ENCODE measurements around the gene ST8SIA5. TPM values are rescaled to one million over a fixed set of nuclear protein-coding genes. Genes with fewer than 3 reads are reported as not detected.

ST8SIA5 gene
- total RNA-seq, 1 experiment from 2014 or later: 0.54 TPM

DNA sequence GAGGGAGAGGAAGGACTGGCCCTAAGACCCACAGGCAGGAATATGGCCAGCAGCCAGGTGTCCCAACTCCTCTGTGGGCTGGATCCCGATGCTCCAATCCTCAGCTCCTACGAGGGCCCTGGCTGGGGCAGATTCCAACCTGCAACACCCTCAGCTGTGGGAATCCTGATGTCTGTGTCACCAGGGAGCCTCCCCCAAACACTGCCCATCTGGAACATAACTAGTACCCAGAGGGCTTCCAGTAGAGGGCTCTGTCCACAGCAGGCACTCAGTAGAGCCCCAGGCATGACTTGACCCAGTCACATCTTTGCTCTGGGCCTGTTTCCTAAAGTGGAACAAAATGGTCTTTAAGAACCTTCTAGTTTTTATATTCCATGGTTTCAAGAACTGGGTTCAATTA lies 79.2 kb downstream of the ST8SIA5 start:
- no peak overlapping the region for H3K4me2 ChIP-seq (ENCODE audit: low read length)
- no peak overlapping the region for H3K9ac ChIP-seq (ENCODE audit: low read length)
- ChIA-PET CTCF (no interaction called here), RAD21 (ENCODE audit: low non-redundant PET in 1 of 2, low total read pairs in 2 of 2, uncharacterized antibody in 2 of 2, unreplicated experiment in 2 of 2) (no interaction called here), POLR2A (no interaction called here)
- no peaks in the 10 kb centered on the region for H3K9me2 ChIP-seq (ENCODE audit: insufficient read depth)
- BruUV-seq (replicated peaks): no TSS peak
- peak; percentile 53; the same call in 1 of the 2 replicates for TF ChIP-seq RAD21 (IDR thresholded peaks at IDR 0.05; ENCODE audit: low read depth)
- TF ChIP-seq CEBPB (IDR thresholded peaks at IDR 0.05; ENCODE audit: low read depth): no peak
- TF ChIP-seq, protein P1, sequence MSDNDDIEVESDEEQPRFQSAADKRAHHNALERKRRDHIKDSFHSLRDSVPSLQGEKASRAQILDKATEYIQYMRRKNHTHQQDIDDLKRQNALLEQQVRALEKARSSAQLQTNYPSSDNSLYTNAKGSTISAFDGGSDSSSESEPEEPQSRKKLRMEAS (IDR thresholded peaks at IDR 0.05): no peak
- TF ChIP-seq SP1 (IDR thresholded peaks at IDR 0.05; ENCODE audit: low read depth): no peak
- TF ChIP-seq, protein P2, sequence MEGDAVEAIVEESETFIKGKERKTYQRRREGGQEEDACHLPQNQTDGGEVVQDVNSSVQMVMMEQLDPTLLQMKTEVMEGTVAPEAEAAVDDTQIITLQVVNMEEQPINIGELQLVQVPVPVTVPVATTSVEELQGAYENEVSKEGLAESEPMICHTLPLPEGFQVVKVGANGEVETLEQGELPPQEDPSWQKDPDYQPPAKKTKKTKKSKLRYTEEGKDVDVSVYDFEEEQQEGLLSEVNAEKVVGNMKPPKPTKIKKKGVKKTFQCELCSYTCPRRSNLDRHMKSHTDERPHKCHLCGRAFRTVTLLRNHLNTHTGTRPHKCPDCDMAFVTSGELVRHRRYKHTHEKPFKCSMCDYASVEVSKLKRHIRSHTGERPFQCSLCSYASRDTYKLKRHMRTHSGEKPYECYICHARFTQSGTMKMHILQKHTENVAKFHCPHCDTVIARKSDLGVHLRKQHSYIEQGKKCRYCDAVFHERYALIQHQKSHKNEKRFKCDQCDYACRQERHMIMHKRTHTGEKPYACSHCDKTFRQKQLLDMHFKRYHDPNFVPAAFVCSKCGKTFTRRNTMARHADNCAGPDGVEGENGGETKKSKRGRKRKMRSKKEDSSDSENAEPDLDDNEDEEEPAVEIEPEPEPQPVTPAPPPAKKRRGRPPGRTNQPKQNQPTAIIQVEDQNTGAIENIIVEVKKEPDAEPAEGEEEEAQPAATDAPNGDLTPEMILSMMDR (IDR thresholded peaks at IDR 0.05 in 2 of 3, conservative IDR thresholded peaks at IDR 0.05 in 1 of 3; ENCODE audit: borderline replicate concordance in 1 of 3, insufficient read depth in 1 of 3, low read depth in 2 of 3, low read length in 2 of 3): peak; percentile 19 to 51 (median 39); a peak in 4 of 6 replicates
- no peak for TF ChIP-seq FOSL1 (IDR thresholded peaks at IDR 0.05; ENCODE audit: low read depth)
- no peaks in the 10 kb centered on the region for H4K20me1 ChIP-seq (ENCODE audit: insufficient read depth)
- intact Hi-C loops (cut with micrococcal nuclease): no loop called here
- no peaks in the 10 kb centered on the region for H3K36me3 ChIP-seq (ENCODE audit: control insufficient read depth in 1 of 2, insufficient read depth in 2 of 2, low read length in 2 of 2)
- no peaks in the 10 kb centered on the region for H3K79me2 ChIP-seq (ENCODE audit: insufficient read depth, low read length)
- peak; percentile 2 for DNase-seq (ENCODE audit: low read depth, low spot score)
- H3K27me3 ChIP-seq (ENCODE audit: insufficient read depth, low read length): peaks cover 21% of the 10 kb centered on the region
- H2AFZ ChIP-seq (ENCODE audit: low read depth, low read length, poor library complexity, severe bottlenecking): no peak overlapping the region
- no peak overlapping the region for H3K27ac ChIP-seq (ENCODE audit: low read depth, low read length)
- no peaks in the 10 kb centered on the region for H3K9me3 ChIP-seq (ENCODE audit: control insufficient read depth in 1 of 2, insufficient read depth in 1 of 2, low read depth in 1 of 2, low read length in 2 of 2)
- H3K4me1 ChIP-seq (ENCODE audit: control insufficient read depth in 1 of 2, insufficient read depth in 2 of 2, low read length in 2 of 2): peaks cover 0 to 3% of the 10 kb centered on the region in 2 experiments; a peak in 1 of 4 replicates
- H3K4me3 ChIP-seq (replicated peaks in 1 of 2; ENCODE audit: low read depth in 1 of 2, low read length in 2 of 2): no peak overlapping the region
- peak; percentile 90 for ATAC-seq

GRCh38 chr18:46676182-46676835 lies 80.5 kb downstream of the ST8SIA5 start:
- no peak overlapping the region for H3K4me2 ChIP-seq (ENCODE audit: low read length)
- DNase-seq (ENCODE audit: low read depth, low spot score) (no peak), ATAC-seq (no peak)
- ChIA-PET POLR2A (no interaction called here), RAD21 (ENCODE audit: low non-redundant PET in 1 of 2, low total read pairs in 2 of 2, uncharacterized antibody in 2 of 2, unreplicated experiment in 2 of 2) (no interaction called here), CTCF (no interaction called here)
- intact Hi-C loops (cut with micrococcal nuclease): no loop called here
- H3K27me3 ChIP-seq (ENCODE audit: insufficient read depth, low read length): peaks cover 26% of the 10 kb centered on the region
- no peak overlapping the region for H2AFZ ChIP-seq (ENCODE audit: low read depth, low read length, poor library complexity, severe bottlenecking)
- no peaks in the 10 kb centered on the region for H3K36me3 ChIP-seq (ENCODE audit: control insufficient read depth in 1 of 2, insufficient read depth in 2 of 2, low read length in 2 of 2)
- H3K4me3 ChIP-seq (replicated peaks in 1 of 2; ENCODE audit: low read depth in 1 of 2, low read length in 2 of 2): no peak overlapping the region
- no peak overlapping the region for H3K9ac ChIP-seq (ENCODE audit: low read length)
- H3K9me2 ChIP-seq (ENCODE audit: insufficient read depth): no peaks in the 10 kb centered on the region
- H3K27ac ChIP-seq (ENCODE audit: low read depth, low read length): no peak overlapping the region
- H3K9me3 ChIP-seq (ENCODE audit: control insufficient read depth in 1 of 2, insufficient read depth in 1 of 2, low read depth in 1 of 2, low read length in 2 of 2): no peaks in the 10 kb centered on the region
- no peaks in the 10 kb centered on the region for H4K20me1 ChIP-seq (ENCODE audit: insufficient read depth)
- H3K4me1 ChIP-seq (ENCODE audit: control insufficient read depth in 1 of 2, insufficient read depth in 2 of 2, low read length in 2 of 2): peaks cover 0 to 3% of the 10 kb centered on the region in 2 experiments; a peak in 1 of 4 replicates
- no peaks in the 10 kb centered on the region for H3K79me2 ChIP-seq (ENCODE audit: insufficient read depth, low read length)
- no TSS peak for BruUV-seq (replicated peaks)
- TF ChIP-seq EZH2 (IDR thresholded peaks at IDR 0.05) (no peak), ATF3 (IDR thresholded peaks at IDR 0.05) (no peak), SRF (IDR thresholded peaks at IDR 0.05; ENCODE audit: low read depth) (no peak), YY1 (IDR thresholded peaks at IDR 0.05; ENCODE audit: extremely low read depth, insufficient replicate concordance, low read depth, low read length) (no peak), CEBPB (IDR thresholded peaks at IDR 0.05; ENCODE audit: low read depth) (no peak), ZFX (IDR thresholded peaks at IDR 0.05) (no peak), RAD21 (IDR thresholded peaks at IDR 0.05; ENCODE audit: low read depth) (no peak), SP1 (IDR thresholded peaks at IDR 0.05; ENCODE audit: low read depth) (no peak), EZH2phosphoT487 (IDR thresholded peaks at IDR 0.05; ENCODE audit: borderline replicate concordance) (no peak), FOSL1 (IDR thresholded peaks at IDR 0.05; ENCODE audit: low read depth) (no peak), SIN3A (IDR thresholded peaks at IDR 0.05; ENCODE audit: low read depth) (no peak), ELF1 (IDR thresholded peaks at IDR 0.05; ENCODE audit: borderline replicate concordance, low read depth) (no peak), TCF7L2 (IDR thresholded peaks at IDR 0.05; ENCODE audit: borderline replicate concordance, extremely low read depth, insufficient read depth, insufficient read length) (no peak), EGR1 (IDR thresholded peaks at IDR 0.05; ENCODE audit: low read depth) (no peak)
- TF ChIP-seq, protein P1 (IDR thresholded peaks at IDR 0.05): no peak

All from HCT116 (cell line).